Astrocyte of the cerebellum (primary cell): Measurements from ENCODE around the gene ZNF274.

Experiments used
- DNase-seq: peaks from one replicate; pipeline ENCODE4 v3.0.0-alpha.2; 2011; ENCODE audit warnings: low read depth
- H3K4me3 ChIP-seq: 2 replicates; pipeline ENCODE4 v1.5.1; 2011; ENCODE audit warnings: mild to moderate bottlenecking, low read depth, low read length, moderate library complexity
- in situ Hi-C: cut with HindIII; loops from 2 replicates; pipeline ENCODE4 v1.10.0; 2017; ENCODE audit warnings: low sequenced_read_pairs
- TF ChIP-seq, protein P1 (sequence below): IDR thresholded peaks from 2 replicates; pipeline ENCODE4 v1.5.1; 2012; ENCODE audit warnings: low read length, low read depth, moderate library complexity, mild to moderate bottlenecking; ENCODE audit errors: missing control alignments

Gene ZNF274

DNA sequence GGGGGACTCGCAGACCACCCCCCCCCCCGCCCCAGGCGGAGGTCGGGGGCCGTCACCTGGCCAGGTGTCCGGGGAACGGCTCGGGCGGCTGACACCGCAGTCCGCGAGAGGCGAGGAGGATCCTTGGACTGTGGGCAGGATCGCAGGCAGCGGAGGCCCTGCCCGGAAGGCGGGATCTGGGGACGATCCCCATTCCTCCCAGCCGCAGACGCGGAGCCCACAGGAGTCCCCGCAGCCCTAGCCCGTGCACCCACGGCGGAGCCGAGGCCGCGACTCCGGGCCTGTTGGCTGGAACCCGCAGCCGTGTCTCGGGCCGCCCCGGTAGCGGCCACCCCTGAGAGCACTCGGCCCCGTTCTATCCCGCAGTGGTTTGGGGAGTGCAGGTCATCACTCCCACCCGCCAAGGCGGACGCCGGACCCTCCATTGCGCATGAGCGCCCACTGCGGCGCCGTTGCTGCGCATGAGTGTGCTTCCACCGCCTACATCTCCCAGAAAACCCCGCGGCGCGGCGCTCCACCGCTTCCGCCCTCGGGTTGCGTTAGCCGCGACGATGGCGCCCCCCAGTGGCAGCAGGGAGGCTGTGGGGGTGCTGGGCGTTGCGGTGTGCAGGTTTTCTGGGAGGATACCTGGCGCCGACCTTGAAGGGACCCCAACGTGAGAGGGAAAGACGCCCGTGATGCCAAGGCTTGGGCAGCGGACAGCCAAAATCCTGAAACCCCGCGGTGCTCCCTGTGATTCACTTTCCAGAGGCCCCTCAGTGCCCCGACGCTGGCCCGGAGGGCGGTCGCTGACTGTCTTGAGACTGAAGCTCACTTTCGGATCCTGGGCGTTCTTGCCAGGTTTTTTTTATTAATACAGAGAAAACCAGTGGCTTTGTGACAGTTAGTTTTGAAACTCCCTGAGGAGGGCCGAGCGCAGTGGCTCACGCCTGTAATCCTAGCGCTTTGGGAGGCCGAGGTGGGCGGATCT lies 27.9 kb upstream of the ZNF274 start:
- TF ChIP-seq, protein P1, sequence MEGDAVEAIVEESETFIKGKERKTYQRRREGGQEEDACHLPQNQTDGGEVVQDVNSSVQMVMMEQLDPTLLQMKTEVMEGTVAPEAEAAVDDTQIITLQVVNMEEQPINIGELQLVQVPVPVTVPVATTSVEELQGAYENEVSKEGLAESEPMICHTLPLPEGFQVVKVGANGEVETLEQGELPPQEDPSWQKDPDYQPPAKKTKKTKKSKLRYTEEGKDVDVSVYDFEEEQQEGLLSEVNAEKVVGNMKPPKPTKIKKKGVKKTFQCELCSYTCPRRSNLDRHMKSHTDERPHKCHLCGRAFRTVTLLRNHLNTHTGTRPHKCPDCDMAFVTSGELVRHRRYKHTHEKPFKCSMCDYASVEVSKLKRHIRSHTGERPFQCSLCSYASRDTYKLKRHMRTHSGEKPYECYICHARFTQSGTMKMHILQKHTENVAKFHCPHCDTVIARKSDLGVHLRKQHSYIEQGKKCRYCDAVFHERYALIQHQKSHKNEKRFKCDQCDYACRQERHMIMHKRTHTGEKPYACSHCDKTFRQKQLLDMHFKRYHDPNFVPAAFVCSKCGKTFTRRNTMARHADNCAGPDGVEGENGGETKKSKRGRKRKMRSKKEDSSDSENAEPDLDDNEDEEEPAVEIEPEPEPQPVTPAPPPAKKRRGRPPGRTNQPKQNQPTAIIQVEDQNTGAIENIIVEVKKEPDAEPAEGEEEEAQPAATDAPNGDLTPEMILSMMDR: peak; percentile 93
- H3K4me3 ChIP-seq: peak overlapping the region; percentile 84
- peak; percentile 84 for DNase-seq
- in situ Hi-C loops: no loop called here

GRCh38 chr19:58157045-58157728 lies 25.7 kb upstream of the ZNF274 start:
- in situ Hi-C loops: no loop called here
- H3K4me3 ChIP-seq: no peak overlapping the region
- DNase-seq: no peak
- TF ChIP-seq, protein P1: no peak

- H3K4me3 ChIP-seq: no peak overlapping the region
- DNase-seq: no peak
- in situ Hi-C loops: loop anchor here (5.0 kb wide), 1 partner anchor 39 kb away; no protein-coding TSS in a partner anchor
- TF ChIP-seq, protein P1: no peak
These were observed 16.6 kb upstream of the ZNF274 start for GRCh38 chr19:58166268-58166667.

GRCh38 chr19:58166708-58167280 lies 16.1 kb upstream of the ZNF274 start:
- TF ChIP-seq, protein P1: no peak
- in situ Hi-C loops: loop anchor here (5.0 kb wide), 1 partner anchor 39 kb away; no protein-coding TSS in a partner anchor
- no peak for DNase-seq
- H3K4me3 ChIP-seq: no peak overlapping the region

DNA sequence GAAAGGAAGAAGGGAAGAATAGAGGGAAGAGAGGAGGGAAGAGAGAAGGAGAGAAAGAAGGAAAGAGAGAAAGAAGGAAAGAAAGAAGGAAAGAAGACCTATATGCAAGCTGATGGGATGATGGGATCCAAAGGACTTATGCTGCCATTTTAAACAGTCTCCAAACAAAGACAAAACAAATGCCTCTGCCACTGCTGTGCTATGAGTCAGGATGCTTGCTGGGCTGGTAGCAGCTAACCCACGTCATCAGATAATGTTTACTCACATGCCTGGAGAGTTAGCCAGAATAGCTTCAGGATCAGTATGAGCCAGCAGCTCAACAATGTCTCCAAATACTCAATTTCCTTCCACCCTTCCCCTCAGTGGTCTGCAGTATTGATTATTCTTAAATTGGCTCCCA lies 12.0 kb upstream of the ZNF274 start:
- no peak for DNase-seq
- TF ChIP-seq, protein P1: no peak
- no peak overlapping the region for H3K4me3 ChIP-seq
- in situ Hi-C loops: no loop called here

- H3K4me3 ChIP-seq: peak overlapping the region; percentile 82
- DNase-seq: no peak
- TF ChIP-seq, protein P1: peak; percentile 29
- in situ Hi-C loops: no loop called here
These were observed 822 bp upstream of the ZNF274 start for GRCh38 chr19:58181902-58182576.
